H1 (cell line): Measurements from ENCODE around the gene RBM26. TPM values are rescaled to one million over a fixed set of nuclear protein-coding genes. Genes with fewer than 3 reads are reported as not detected.

ENCODE experiments used
- GABPA ChIP-seq: IDR thresholded peaks from 2 replicates; pipeline ENCODE4 v1.6.1; 2011; ENCODE audit warnings: mild to moderate bottlenecking, low read length, moderate library complexity, borderline replicate concordance; ENCODE audit not compliant: insufficient read depth
- SAP30 ChIP-seq: fragments of 300-600 bp; sonication (generic); IDR thresholded peaks from 2 replicates; pipeline ENCODE4 v1.7.1; 2012; ENCODE audit warnings: low read length, moderate library complexity, mild to moderate bottlenecking, inconsistent platforms; ENCODE audit not compliant: insufficient read depth, insufficient replicate concordance
- polyA plus RNA-seq, 7 experiments: library from polyadenylated mRNA; depleted of rRNA in 3 of 7; stranded (reverse) in 5 of 7; unstranded in 2 of 7; fragments of >200 nt in 5 of 7; fragments of 200-250 nt in 2 of 7; gene quantifications; 1 replicate in 5 of 7; 2 replicates in 1 of 7; 4 replicates in 1 of 7; pipeline versions ENCODE4 v1.2.1 to v1.2.3, GENCODE V29; 2011 to 2013; ENCODE audit warnings: missing spikeins in 2 of 7, mixed read lengths in 2 of 7
- total RNA-seq: library from RNA; stranded (reverse); fragmentation: NEBNext Ultra II Directional; extraction: Animal tissue kit (Norgen Biotek cat#: 25700); gene quantifications from 2 replicates; pipeline ENCODE4 v1.2.1, GENCODE V29; 2021

Gene RBM26
- total and polyA plus RNA-seq, 2 of the 8 experiments (the other 6 are each of a cell fraction or from before 2014, with no cell fraction given): 20.3 to 65.5 TPM

GRCh38 chr13:79273045-79273444 is 133.0 kb downstream of the RBM26 start (continued):
- no peak for TF ChIP-seq GABPA
- TF ChIP-seq SAP30: no peak
